GM20431 (cell line): ENCODE measurements around the gene PKNOX1.
"Not testable (repeated sequence)": the region's sequence is repeated elsewhere in the genome, so short reads cannot be mapped to it uniquely, and the experiment has no call there.

Source experiments
- in situ Hi-C: fragments of 300-500 bp; cut with MseI, MboI; formaldehyde crosslinking; loops from one replicate; pipeline ENCODE4 v1.15.0; 2020; ENCODE audit warnings: low sequenced_read_pairs; ENCODE audit not compliant: unreplicated experiment

Gene PKNOX1

DNA sequence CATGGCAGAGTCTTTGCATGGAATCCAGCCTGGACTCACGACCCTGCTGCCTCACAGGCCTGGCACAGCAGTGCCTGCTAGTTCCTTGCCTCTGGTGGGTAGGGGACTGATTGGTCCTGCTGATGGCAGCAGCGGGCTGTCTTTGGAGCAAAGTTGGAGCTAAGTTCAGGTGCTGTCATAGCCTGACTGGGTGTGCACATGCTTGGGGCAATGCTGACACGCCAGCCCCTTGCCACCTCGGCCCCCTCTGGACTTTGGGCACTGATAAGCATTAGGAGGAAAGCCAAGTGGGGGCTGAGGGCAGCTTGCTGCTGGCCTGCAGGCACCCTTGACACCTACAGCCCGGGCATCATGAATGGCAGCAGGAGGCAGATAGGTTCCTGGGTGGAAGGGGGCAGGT lies 67.8 kb downstream of the PKNOX1 start:
- in situ Hi-C loops, result not testable (repeated sequence)

DNA sequence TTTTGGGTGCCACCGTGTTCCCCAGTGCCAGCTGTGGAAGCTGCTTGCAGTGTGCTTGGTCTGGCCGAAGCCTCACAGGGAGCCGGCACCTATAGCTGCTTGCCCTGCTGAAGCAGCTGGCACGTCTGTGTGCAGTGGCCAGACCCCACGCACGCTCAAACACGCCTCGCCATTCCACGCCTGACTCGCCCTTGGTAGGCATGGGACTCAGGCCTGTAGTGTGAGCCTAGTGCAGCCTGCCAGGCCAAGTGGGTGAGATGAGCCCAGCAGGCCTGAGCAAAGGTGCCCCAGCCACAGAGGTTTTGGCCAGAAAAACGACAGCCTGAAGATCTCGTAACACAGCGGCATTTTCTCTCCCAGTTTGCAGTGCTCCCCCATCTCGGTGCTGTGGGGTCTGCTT lies 68.9 kb downstream of the PKNOX1 start:
- in situ Hi-C loops, result not testable (repeated sequence)

- in situ Hi-C loops, result not testable (repeated sequence)
Measured at GRCh38 chr21:43044547-43044946, 70.2 kb downstream of the PKNOX1 start.

DNA sequence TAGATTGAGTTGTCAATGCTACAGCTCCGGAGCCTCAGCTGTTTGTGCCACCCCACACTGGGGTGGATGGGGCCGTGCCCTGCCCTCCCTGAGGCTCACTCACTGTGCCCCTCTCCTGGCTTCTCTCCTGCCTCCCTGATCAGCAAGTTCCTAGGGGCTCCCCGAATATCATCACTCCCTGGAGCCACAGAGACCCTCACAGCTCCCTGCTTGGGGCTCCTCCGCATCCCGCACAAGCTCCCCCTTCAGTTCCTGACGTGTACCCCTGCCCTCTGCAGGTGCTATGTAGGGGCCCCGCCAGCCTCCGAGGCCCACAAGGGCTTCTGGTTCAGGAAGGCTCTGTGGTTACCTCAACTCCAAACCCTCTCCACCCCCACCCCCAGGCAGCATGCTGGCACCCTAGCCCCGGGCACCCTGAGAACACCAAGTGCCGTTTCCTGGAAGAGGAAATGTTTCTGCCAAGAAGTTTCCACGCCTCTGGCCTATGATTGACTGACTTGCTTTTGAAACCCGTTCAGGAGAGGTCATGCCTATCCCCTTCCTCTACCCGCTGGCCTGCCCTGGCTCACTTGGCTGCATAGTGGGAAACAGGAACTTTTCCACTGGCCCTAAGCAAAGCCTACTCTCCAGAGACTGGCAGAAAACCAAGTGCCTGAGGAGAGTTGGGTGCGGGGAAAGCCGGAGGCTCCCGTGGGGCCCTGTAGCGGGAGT lies 71.0 kb downstream of the PKNOX1 start:
- in situ Hi-C loops, result not testable (repeated sequence)

GRCh38 chr21:43045876-43046821 lies 71.8 kb downstream of the PKNOX1 start:
- in situ Hi-C loops, result not testable (repeated sequence)

- in situ Hi-C loops, result not testable (repeated sequence)
Measured at GRCh38 chr21:43053112-43053511, 78.8 kb downstream of the PKNOX1 start.

GRCh38 chr21:43062955-43063664 lies 88.7 kb downstream of the PKNOX1 start:
- in situ Hi-C loops, result not testable (repeated sequence)

DNA sequence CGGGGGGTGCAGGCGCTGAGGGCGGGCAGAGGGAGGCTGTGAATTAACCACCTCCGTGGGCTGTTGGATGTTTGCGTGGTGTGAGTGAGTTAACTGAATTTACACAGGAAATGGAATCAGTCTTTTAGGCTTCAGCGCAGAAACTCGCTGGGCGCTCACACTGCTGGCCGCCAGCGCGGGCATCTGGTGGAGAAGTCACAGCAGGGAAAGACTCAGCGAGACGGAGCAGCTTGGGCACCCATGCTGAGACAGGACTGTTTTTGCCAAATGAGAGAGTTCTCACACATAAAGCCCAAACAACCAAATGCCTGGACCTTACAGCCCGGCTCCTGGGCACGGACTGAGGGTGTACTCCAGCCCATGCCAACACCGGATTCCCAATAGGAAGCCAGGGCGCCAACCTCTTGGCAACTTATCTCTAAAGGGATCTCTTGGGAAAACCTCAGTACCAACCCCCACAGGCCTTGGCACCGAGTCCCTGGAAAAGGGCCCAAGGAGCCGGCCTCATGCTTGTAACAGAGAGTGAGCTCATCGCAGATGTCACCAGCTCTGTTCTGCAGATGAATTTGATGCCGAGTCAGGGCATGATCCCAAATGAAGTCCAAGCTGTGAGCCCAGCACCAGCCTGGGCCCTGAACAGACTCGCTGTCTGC lies 90.0 kb downstream of the PKNOX1 start:
- in situ Hi-C loops, result not testable (repeated sequence)

DNA sequence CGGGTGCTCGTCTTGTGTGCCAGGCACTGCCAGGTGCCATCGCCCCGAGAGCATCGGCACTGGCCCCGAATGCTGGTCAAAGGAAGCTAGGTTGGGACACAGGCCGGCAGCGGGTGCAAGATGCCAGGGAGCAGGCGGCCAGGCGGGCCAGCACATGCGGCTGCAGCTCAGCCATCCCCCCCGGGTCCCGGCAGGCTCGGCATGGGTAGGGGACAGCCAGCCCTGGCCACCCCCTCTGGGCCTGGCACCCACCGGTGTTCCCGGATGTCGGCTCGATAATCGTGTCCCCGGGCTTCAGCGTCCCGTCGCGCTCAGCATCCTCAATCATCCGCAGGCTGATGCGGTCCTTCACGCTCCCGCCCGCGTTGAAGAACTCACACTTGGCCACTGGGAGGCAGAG lies 91.6 kb downstream of the PKNOX1 start:
- in situ Hi-C loops, result not testable (repeated sequence)

- in situ Hi-C loops, result not testable (repeated sequence)
Measured at GRCh38 chr21:43066690-43067089, 92.3 kb downstream of the PKNOX1 start.

GRCh38 chr21:43068065-43068464 lies 93.7 kb downstream of the PKNOX1 start:
- in situ Hi-C loops, result not testable (repeated sequence)

DNA sequence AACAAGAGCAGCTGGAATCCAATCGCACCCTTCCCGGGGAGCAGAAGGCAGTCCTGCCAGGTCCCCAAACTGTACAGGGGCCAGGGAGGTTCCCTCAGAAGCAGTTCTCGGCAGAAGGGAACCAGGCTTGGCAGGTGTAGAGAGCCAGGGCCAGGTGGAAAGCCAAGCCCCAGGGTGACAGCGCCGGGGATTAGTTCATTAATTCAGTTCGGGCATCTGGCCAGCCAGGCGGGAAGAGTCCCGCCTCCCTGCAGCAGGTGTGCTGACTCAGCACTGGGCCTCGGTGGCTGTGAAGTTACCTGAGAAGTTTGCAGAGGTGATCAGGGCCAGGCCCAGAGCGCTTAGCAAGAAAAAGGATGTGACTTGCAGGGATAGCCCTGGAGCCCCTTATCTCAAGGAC lies 95.3 kb downstream of the PKNOX1 start:
- in situ Hi-C loops, result not testable (repeated sequence)

- in situ Hi-C loops, result not testable (repeated sequence)
Measured at GRCh38 chr21:43072742-43073141, 98.4 kb downstream of the PKNOX1 start.

DNA sequence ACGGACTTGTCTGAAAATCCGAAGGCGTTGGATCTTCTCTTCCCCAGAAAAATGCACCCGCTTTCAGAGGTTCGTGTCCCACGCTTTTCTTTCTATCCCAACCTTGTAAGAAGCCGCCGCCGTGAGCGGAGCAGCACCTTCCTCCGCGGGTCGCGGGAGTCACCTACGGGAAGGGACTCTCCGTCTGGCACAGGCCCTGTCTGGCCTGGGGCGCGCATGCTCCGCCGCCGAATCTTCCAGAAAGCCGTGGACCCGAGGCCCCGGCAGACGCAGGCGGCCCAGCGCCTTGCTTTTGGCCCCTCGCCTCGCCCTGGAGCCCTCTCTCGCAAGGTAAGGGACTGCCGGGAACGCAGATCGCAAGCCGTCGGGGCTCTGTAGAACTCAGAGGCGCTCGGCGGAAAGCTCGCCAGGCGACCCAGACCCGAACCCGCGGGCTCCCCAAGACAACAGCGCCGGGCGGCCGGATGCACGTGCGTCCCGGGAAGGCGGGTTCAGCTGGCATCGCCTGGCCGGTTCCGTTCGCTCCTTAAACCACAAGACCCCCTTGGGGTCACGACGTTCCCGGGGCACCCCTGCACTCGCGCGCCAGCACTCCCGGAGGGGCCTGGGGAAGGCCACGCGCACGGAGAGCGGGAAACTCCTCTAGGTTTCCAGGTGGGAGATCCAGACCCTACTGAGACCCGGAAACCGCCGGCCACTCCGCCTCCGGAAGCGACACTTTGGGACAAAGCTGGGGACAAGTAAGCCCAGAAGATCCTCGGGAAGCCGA lies 100.2 kb downstream of the PKNOX1 start:
- in situ Hi-C loops, result not testable (repeated sequence)

DNA sequence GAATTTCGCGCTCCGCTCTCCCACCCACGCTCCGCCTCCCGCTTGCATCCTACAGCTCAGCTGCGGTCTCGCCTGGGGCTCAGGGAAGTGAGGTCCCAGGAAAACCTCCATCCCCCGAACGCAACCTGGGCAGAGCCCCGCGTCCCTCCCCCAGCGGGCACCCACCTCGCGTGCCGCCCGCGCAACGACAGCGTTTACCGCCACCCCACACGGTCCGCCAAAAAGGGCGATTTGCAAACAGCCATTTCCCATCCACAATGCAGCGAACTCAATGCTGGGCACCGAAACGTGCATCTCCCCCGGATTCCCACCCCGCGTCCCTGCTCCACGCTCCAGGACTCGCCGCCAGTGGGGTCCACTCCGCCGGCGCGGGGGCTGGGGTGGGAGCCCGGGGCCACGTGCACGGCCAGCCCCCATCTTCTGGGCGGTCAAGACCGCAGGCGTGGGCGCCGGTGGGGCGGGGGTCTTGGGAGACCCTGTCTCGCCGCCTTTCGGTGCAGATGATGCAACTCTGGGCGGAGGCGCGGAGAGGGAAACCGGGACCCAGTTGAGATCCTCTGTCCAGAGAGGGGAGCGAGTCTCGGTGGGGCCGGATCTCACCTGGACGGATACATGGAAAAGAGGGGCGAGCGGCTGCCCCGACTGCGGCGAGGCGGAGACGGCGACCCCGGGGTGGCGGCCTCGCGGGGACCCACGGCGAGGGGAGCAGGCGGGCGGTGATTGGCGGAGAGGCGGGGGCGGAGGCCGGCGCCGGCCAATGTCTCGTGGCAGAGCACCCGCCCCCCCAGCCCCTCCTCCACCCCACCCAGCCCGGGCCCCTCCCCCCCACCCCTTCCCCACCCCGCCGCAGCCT lies 101.0 kb downstream of the PKNOX1 start, which contains the start of gene CBS:
Gene CBS, minus strand, starts transcription at position 666 of the 853 bp plus-strand sequence. CDS start 3,642 bp downstream, outside the sequence.
- in situ Hi-C loops, result not testable (repeated sequence)

GRCh38 chr21:43076023-43076637 lies 101.8 kb downstream of the PKNOX1 start:
- in situ Hi-C loops, result not testable (repeated sequence)

- in situ Hi-C loops, result not testable (repeated sequence)
Measured at GRCh38 chr21:43076643-43077042, 102.3 kb downstream of the PKNOX1 start.
